Spleen (tissue), 7 donors: ENCODE data around the gene TCF19.
"Not testable (repeated sequence)": the region's sequence is repeated elsewhere in the genome, so short reads cannot be mapped to it uniquely, and the experiment has no call there.

ENCODE experiments used
- CTCF ChIP-seq, 11 experiments: fragments of 200-600 bp in 7 of 11; fragments of 450-650 bp in 4 of 11; sonication (generic) in 4 of 11; IDR thresholded peaks in 8 of 11; conservative IDR thresholded peaks in 3 of 11; 1 replicate in 7 of 11; 2 replicates in 4 of 11; pipeline versions ENCODE4 v1.4.0 to v1.8.0; 2016 to 2021; ENCODE audit warnings: antibody characterized with exemption in 11 of 11, inconsistent platforms in 4 of 11, mild to moderate bottlenecking in 1 of 11
- POLR2A ChIP-seq, 3 donors: fragments of 450-650 bp; IDR thresholded peaks; one replicate each; pipeline ENCODE4 v1.5.1; 2017; ENCODE audit warnings: antibody characterized with exemption in 3 of 3, mild to moderate bottlenecking in 1 of 3
- POLR2AphosphoS5 ChIP-seq, 3 donors: sonication (generic); formaldehyde crosslinking; IDR thresholded peaks; one replicate each; pipeline ENCODE4 v1.5.1; 2017; ENCODE audit warnings: antibody characterized with exemption in 3 of 3
- donor health status: DM: no; HTN: no; CAD: no; lungs with moderate emphysema.
- donor health status: DM: no; HTN: no; CAD: no.
- donor health status: DM: no; HTN: no; CAD: no.

DNA sequence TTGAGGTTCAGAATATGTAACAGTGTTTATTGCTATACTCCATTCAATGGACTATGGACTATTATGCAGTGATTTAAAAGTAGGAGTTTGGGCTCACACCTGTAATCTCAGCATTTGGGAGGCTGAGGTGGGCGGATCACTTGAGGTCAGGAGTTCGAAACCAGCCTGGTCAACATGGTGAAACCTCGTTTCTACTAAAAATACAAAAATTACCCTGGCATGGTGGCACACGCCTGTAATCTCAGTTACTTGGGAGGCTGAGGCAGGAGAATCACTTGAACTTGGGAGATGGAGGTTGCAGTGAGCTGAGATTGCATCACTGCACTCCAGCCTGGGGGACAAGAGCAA, 40.7 kb downstream of the TCF19 start:
- not testable (repeated sequence) for TF ChIP-seq POLR2A (IDR thresholded peaks at IDR 0.05); CTCF (IDR thresholded peaks at IDR 0.05 in 8 of 11, conservative IDR thresholded peaks at IDR 0.05 in 3 of 11); POLR2AphosphoS5 (IDR thresholded peaks at IDR 0.05)
